ENCODE data around the gene NPHP4. TPM values are rescaled to one million over a fixed set of nuclear protein-coding genes. Genes with fewer than 3 reads are reported as not detected.

NPHP4 gene
- total RNA-seq, 1 donor from 2014 or later: 8.8 TPM

GRCh38 chr1:5962265-5963105 is 29.7 kb downstream of the NPHP4 start:
- no peak for TF ChIP-seq CTCF (conservative IDR thresholded peaks at IDR 0.05; ENCODE audit: low read depth, low read length)
- no peak for DNase-seq (ENCODE audit: low read depth)
- H3K4me3 ChIP-seq (ENCODE audit: low read depth, low read length): no peak overlapping the region

DNA sequence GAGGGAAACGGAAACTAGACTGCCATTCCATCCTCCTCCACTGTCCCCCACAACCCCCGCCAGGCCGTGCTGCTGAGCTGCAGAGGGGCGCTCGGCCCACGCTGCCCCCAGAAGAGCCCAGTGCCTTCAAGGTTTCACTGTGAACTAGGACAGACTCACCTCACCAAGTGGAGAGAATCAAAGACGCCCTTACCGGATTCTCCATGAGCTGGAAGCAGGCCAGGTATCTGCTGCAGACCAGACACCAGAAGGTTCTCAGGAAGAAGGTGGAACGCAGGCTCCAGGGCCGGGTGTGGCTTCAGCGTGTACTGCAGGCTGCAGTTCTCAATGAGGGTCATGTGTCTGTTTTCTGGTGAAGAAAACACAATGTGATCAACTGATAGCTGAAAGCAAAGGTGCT is 30.6 kb downstream of the NPHP4 start:
- H3K4me3 ChIP-seq (ENCODE audit: low read depth, low read length): no peak overlapping the region
- TF ChIP-seq CTCF (conservative IDR thresholded peaks at IDR 0.05; ENCODE audit: low read depth, low read length): no peak

GRCh38 chr1:5960336-5960735 is 31.9 kb downstream of the NPHP4 start:
- no peak overlapping the region for H3K4me3 ChIP-seq (ENCODE audit: low read depth, low read length)
- DNase-seq (ENCODE audit: low read depth): no peak
- no peak for TF ChIP-seq CTCF (conservative IDR thresholded peaks at IDR 0.05; ENCODE audit: low read depth, low read length)

More for the DNA sequence above, 30.6 kb downstream of the NPHP4 start:
- DNase-seq (ENCODE audit: low read depth): no peak

GRCh38 chr1:5959667-5960230 is 32.5 kb downstream of the NPHP4 start:
- DNase-seq (ENCODE audit: low read depth): no peak
- no peak overlapping the region for H3K4me3 ChIP-seq (ENCODE audit: low read depth, low read length)
- no peak for TF ChIP-seq CTCF (conservative IDR thresholded peaks at IDR 0.05; ENCODE audit: low read depth, low read length)

- TF ChIP-seq CTCF (conservative IDR thresholded peaks at IDR 0.05; ENCODE audit: low read depth, low read length): no peak
- H3K4me3 ChIP-seq (ENCODE audit: low read depth, low read length): no peak overlapping the region
- DNase-seq (ENCODE audit: low read depth): no peak
Measured at GRCh38 chr1:5959087-5959486, 33.1 kb downstream of the NPHP4 start.

- DNase-seq (ENCODE audit: low read depth): no peak
- TF ChIP-seq CTCF (conservative IDR thresholded peaks at IDR 0.05; ENCODE audit: low read depth, low read length): no peak
- no peak overlapping the region for H3K4me3 ChIP-seq (ENCODE audit: low read depth, low read length)
Measured at GRCh38 chr1:5956022-5956830, 36.0 kb downstream of the NPHP4 start.

Measured in epithelial cell of proximal tubule (primary cell).